B cell (primary cell): ENCODE data around the gene POLL.

Source experiments
- CTCF ChIP-seq: fragments of 200-600 bp; IDR thresholded peaks from one replicate; pipeline ENCODE4 v1.8.0; 2022; ENCODE audit warnings: antibody characterized with exemption, mild to moderate bottlenecking
- EZH2 ChIP-seq: IDR thresholded peaks from 2 replicates; pipeline ENCODE4 v1.6.1; 2012; ENCODE audit warnings: borderline replicate concordance, low read depth, mild to moderate bottlenecking, moderate library complexity, low read length; ENCODE audit not compliant: insufficient read depth, poor library complexity, severe bottlenecking

GRCh38 chr10:101563007-101563406 is 25.1 kb downstream of the POLL start:
- TF ChIP-seq CTCF (no peak), EZH2 (no peak)
